ENCODE data around the gene IDUA.

Gene IDUA

DNA sequence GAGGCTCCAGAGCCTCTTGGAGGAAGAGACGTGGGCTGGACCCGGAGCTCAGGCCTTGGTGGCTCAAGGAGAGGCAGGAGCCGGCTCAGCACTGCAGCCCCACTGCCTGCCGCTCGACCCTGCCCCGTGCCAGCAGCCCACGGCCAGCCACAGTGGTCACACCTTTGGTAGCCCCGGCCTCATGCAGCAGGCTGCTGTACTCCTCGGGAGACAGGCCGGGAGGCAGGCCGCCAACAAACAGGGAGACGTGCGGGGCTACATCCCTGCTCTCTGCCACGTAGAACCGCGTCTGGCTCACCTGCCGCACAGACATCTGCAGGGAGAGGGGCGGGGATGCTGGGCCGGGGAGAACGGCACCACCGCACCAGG, 21.1 kb upstream of the IDUA start:
- no peak for DNase-seq (ENCODE audit: low read depth in 1 of 2, low spot score in 1 of 2)
- Histone ChIP-seq H3K4me3 (replicated peaks; ENCODE audit: insufficient read depth, low read length) (no peak overlapping the region), H3K27me3 (ENCODE audit: insufficient read depth, poor library complexity, severe bottlenecking) (no peaks in the 10 kb centered on the region), H3K27ac (replicated peaks) (no peak overlapping the region)
- no peak for TF ChIP-seq POLR2AphosphoS5 (IDR thresholded peaks at IDR 0.05; ENCODE audit: low read depth)
- TF ChIP-seq CTCF (IDR thresholded peaks at IDR 0.05; ENCODE audit: insufficient read depth, low read length) = no peak
- no peak for TF ChIP-seq REST (IDR thresholded peaks at IDR 0.05; ENCODE audit: insufficient replicate concordance, low read depth)

DNA sequence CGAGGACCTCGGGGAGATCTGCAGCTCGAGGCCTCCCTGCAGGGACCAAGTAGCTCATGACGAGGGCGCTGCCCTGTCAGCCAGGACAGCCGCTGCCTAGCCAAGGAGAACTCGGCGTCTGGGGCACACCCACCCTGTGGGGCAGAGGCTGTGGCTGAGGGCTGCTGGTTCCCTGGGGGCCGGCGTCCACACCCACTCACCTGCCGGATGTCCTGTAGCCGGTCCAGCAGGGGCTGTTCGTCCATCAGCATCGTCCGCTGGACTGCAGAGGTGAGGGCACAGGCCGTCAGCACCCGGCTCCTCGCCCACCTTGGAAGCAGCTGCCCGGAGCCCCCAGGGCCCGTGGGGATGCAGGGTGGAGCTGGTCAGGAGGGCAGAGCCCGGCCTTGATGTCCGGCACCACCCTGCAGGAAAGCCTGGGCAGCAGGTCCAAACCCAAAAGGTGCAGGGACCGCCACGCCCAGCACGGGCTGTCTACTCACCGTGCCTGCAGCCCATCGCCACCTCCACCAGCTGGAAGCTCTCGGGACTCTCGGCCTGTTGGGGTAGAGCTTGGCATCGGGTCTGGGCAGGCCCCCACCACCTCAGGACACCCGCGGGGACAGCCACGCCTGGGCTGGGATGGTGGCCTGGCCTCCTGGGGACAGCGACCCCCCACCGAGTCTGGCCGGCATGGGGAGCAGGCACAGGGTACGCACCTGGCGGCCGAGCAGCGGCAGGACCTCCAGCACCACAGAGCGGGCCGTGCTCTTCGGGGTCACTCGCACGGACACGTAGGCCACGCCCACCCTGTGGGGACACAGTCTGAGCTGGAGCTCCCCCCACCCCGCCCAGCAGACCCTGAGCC, 20.4 kb upstream of the IDUA start:
- no peaks in the 10 kb centered on the region for H3K27me3 ChIP-seq (ENCODE audit: insufficient read depth, poor library complexity, severe bottlenecking)
- no peak overlapping the region for H3K4me3 ChIP-seq (replicated peaks; ENCODE audit: insufficient read depth, low read length)
- H3K27ac ChIP-seq (replicated peaks) = no peak overlapping the region
- DNase-seq (ENCODE audit: low read depth in 1 of 2, low spot score in 1 of 2) = no peak
- TF ChIP-seq POLR2AphosphoS5 (IDR thresholded peaks at IDR 0.05; ENCODE audit: low read depth) (no peak), REST (IDR thresholded peaks at IDR 0.05; ENCODE audit: insufficient replicate concordance, low read depth) (no peak), GABPA (IDR thresholded peaks at IDR 0.05; ENCODE audit: low read depth) (no peak), CTCF (IDR thresholded peaks at IDR 0.05; ENCODE audit: insufficient read depth, low read length) (no peak), SPI1 (IDR thresholded peaks at IDR 0.05; ENCODE audit: borderline replicate concordance, low read depth) (no peak)

DNA sequence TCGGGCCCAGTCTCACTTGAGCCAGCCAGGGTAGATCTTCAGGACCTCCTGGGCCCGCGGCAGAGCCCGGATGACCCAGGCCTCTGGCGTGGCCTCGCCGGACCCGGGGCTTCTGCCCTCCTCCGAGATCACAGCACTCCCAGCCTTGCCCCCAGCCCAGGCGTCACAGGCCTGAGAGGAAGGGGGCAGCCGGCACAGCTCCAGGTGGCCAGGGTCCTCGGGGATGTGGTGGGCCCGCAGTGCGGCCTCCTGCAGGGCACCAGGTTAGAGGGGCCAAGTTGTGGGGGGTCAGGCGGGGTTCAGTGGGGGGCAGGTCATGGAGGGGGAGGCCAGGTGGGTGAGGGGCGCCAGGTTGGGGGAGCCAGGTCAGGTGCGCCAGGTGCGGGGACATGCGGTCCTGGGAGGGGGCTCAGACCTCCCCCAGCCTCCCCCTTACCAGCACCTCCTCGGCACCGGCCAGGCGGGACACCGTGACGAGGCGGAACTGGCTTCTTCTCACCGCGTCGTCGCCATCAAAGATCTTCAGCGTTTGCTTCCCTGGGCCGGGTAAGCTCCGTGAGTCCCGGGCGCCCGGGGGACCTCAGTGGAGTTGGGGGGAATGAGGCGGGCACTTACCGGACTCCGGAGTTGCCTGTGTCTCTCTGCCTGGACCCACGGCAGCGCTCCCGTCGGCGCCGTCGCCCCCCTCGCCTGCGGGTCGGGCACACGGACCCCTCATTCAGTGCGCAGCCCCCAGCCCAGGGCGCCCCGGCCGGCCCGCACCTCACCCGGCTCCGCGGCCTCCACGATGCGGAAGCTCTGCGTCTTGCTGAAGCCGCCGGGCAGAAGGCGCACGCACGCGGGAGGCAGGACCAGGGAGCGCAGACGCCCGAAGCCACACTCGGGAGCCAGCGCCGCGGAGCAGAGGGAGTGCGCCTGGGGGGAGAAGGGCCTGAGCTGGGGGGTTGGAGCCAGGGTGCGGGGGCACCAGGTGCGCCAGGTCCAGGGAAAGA, 19.4 kb upstream of the IDUA start:
- Histone ChIP-seq H3K27ac (replicated peaks) (no peak overlapping the region), H3K27me3 (ENCODE audit: insufficient read depth, poor library complexity, severe bottlenecking) (no peaks in the 10 kb centered on the region), H3K4me3 (replicated peaks; ENCODE audit: insufficient read depth, low read length) (no peak overlapping the region; the same call in 1 of the 2 replicates)
- DNase-seq (ENCODE audit: low read depth in 1 of 2, low spot score in 1 of 2) = peak; percentile 29 to 49
- TF ChIP-seq REST (IDR thresholded peaks at IDR 0.05; ENCODE audit: insufficient replicate concordance, low read depth) (no peak), SPI1 (IDR thresholded peaks at IDR 0.05; ENCODE audit: borderline replicate concordance, low read depth) (no peak), POLR2AphosphoS5 (IDR thresholded peaks at IDR 0.05; ENCODE audit: low read depth) (no peak)

Data from HL-60 (cell line).